GM18870 (cell line): Measurements from ENCODE around the gene ANO3.

Source experiments
- ATAC-seq: cut with Tn5 transposase; IDR thresholded peaks from one replicate; pipeline ENCODE4 v1.9.1; 2021; ENCODE audit warnings: moderate library complexity; ENCODE audit not compliant: unreplicated experiment

Gene ANO3

GRCh38 chr11:26353010-26353409 lies 21.1 kb downstream of the ANO3 start:
- ATAC-seq = no peak

DNA sequence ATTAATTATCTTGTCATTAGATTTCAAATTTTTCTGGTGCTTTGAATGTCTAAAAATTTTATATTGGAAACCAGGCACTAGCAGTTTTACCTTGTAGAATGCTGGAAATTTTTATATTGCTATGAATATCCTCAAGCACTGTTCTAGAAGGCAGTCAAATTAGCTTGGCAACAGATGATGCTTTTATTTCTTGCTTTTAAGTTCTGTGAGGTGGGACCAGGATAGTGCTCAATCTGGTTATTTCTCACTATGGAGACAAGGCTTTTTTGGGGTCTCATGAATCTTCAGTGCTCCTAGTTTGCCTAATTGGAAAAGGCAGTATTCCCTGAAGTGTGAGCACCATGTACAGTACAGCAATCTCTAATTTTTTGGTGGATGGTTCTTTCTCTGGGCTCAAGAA lies 27.1 kb downstream of the ANO3 start:
- no peak for ATAC-seq

GRCh38 chr11:26365284-26365683 lies 33.4 kb downstream of the ANO3 start:
- ATAC-seq = no peak

- no peak for ATAC-seq
Observed at GRCh38 chr11:26377619-26378018, 45.7 kb downstream of the ANO3 start.

DNA sequence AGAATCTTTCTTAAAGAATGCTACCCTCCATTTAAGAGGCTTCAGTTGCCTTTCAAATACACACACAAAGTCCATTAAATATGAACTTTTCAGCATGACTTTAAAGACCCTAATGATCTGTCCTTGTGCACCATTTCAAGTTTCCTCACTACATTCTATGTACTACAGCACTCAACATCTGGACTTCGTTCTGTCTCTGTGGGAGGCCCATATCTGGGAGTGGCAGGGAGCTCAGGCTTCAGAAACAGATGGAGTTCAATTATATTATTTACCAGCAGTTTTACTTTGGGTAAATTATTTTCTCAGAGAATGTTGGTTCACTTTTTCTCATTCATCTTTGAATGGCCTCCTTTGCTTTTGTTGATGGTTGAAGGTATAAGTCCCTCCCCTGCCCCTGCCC lies 67.4 kb downstream of the ANO3 start:
- ATAC-seq = no peak

- ATAC-seq = no peak
Observed at GRCh38 chr11:26410706-26411366, 78.9 kb downstream of the ANO3 start.

- ATAC-seq = no peak
Observed at GRCh38 chr11:26412955-26413354, 81.0 kb downstream of the ANO3 start.

DNA sequence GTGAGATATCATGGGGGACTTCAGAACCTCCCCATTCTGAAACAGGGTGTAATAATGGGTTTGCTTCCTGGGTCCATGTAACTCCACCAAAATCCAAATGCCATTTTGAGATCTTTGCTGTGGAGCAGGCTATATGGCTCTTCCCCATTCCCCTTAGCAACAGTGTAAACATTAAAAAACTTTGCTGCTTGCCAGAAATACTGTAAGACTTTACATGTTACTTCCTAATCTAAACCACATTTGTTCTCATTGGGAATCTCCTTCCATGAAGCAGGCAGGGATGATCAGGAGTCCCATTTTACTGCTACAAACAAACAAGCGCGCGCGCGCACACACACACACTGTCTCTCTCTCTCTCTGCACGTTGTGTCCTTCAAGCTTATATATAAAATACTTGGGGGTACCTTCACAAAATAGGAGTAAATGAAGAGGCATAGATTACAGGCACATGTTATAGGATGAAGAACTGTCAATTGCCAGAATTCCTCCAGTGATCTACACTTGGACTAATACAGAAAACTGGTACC lies 86.5 kb downstream of the ANO3 start:
- no peak for ATAC-seq

- ATAC-seq = no peak
Observed at GRCh38 chr11:26420331-26420730, 88.4 kb downstream of the ANO3 start.

GRCh38 chr11:26424255-26424654 lies 92.3 kb downstream of the ANO3 start:
- no peak for ATAC-seq

DNA sequence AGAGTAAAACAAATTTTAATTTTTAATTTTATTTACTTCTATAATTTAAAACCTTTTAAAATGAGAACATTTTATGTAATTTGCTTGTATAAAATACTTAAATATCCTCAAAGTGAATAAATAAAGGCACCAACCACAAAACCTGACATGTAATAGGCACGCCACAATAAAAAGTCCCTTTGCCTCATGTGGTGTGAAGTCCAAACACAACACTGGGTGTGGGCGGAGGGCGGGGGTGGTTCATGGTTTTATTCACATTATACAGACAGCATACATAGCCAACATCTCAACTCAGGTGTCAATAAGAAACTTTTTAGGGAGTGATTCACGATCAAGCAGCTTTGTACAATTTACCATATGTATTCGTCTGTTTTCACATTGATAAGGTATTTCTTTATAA lies 107.9 kb downstream of the ANO3 start:
- ATAC-seq = no peak

- no peak for ATAC-seq
Observed at GRCh38 chr11:26442131-26442530, 110.2 kb downstream of the ANO3 start.

GRCh38 chr11:26443617-26444016 lies 111.7 kb downstream of the ANO3 start:
- ATAC-seq = no peak

GRCh38 chr11:26457636-26458035 lies 125.7 kb downstream of the ANO3 start:
- no peak for ATAC-seq

GRCh38 chr11:26465274-26465673 lies 133.3 kb downstream of the ANO3 start:
- no peak for ATAC-seq

DNA sequence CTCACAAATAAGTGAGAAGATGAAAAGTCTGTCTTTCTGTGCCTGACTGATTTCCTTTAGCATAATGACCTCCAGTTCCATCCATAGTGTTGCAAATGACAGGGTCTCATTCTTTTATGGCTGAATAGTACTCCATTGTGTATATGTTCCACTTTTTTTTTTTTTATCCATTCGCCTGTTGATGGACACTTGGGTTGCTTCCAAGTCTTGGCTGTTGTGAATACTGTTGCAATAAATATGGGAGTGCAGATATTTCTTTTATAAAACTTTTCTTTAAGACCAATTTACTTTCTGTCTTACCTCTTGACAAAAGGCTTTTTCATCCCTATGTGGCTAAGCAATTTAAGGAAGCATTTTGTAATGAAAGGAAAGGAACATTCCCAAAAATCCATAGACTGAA lies 135.6 kb downstream of the ANO3 start:
- no peak for ATAC-seq

DNA sequence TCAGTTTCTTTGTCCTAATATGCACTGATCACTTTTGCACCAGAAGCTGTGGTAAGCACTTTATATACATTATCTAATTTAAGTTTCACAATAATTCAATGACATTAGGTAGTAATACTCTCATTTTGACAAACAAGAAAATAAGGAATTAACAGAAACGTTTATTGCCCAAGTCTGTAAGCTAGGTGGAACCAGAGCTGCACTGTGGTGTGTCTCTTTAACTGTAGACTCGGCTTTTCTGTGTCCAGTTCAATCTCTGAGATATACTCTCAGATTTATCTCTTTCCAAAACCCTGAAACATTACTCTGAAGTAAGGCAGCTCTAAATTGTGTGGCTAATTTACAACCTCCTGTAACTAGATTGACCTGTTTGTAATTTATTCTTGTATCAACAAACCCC lies 139.1 kb downstream of the ANO3 start:
- no peak for ATAC-seq

- no peak for ATAC-seq
Observed at GRCh38 chr11:26473216-26474194, 141.6 kb downstream of the ANO3 start.

- ATAC-seq = no peak
Observed at GRCh38 chr11:26474401-26474800, 142.5 kb downstream of the ANO3 start.

DNA sequence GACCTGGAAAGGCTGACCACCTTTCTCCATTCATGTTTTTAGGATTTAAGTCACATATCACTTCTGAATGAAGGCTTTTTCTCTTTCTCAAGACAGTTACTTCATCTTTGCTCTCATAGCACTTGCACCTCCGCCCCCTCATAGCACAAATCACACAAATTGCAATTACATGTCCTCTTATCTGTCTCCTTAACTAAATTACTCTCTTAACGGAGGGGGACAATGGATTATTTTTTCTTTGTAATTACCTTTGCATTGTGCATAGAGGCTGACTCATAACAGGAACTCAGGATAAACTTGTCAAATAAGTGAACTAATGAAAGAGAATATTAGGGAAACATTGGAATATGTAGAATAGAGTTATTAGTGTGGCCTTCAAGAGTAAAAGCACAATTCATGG lies 145.5 kb downstream of the ANO3 start:
- ATAC-seq = no peak

- no peak for ATAC-seq
Observed at GRCh38 chr11:26478710-26479109, 146.8 kb downstream of the ANO3 start.

DNA sequence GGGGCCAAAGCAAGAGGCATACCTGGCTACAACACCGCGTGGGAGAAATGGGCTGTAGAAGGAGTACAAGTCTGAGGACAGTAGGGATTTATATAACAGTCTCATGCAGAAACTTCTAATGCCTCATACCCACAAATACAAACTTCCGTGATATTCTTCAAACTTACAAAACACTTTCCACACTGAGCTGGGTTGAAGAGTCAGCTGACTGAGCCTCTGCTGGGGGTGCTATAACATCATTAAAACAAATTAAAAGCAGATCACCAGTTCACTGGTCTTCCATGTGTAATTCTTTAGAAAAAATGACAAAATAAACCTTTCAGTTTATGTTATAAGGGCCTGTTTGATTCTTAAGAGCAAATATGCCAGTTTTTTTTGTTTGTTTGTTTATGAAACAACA lies 148.1 kb downstream of the ANO3 start:
- no peak for ATAC-seq
